ENCODE data around the gene CYBA.
"Not testable (repeated sequence)": the region's sequence is repeated elsewhere in the genome, so short reads cannot be mapped to it uniquely, and the experiment has no call there.

The CYBA gene

GRCh38 chr16:88686062-88686438 is 35.2 kb upstream of the CYBA start:
- no peak for DNase-seq

GRCh38 chr16:88685156-88686061 is 34.6 kb upstream of the CYBA start:
- DNase-seq, result no peak

- DNase-seq, result no peak
These were observed 33.8 kb upstream of the CYBA start for GRCh38 chr16:88684569-88685155.

GRCh38 chr16:88681709-88682451 is 31.0 kb upstream of the CYBA start:
- no peak for DNase-seq

GRCh38 chr16:88681084-88681680 is 30.3 kb upstream of the CYBA start:
- no peak for DNase-seq

- DNase-seq, result no peak
These were observed 29.8 kb upstream of the CYBA start for GRCh38 chr16:88680554-88681083.

GRCh38 chr16:88678224-88678979 is 27.5 kb upstream of the CYBA start:
- no peak for DNase-seq

GRCh38 chr16:88677721-88678120 is 26.9 kb upstream of the CYBA start:
- no peak for DNase-seq

- DNase-seq, result no peak
These were observed 25.8 kb upstream of the CYBA start for GRCh38 chr16:88676502-88677242.

- no peak for DNase-seq
These were observed 23.0 kb upstream of the CYBA start for GRCh38 chr16:88673716-88674379.

GRCh38 chr16:88672776-88673175 is 21.9 kb upstream of the CYBA start:
- no peak for DNase-seq

- DNase-seq, result no peak
These were observed 21.0 kb upstream of the CYBA start for GRCh38 chr16:88671806-88672205.

- DNase-seq, result no peak
These were observed 19.1 kb upstream of the CYBA start for GRCh38 chr16:88669980-88670379.

GRCh38 chr16:88669493-88669892 is 18.6 kb upstream of the CYBA start:
- not testable (repeated sequence) for DNase-seq

GRCh38 chr16:88667461-88667860 is 16.6 kb upstream of the CYBA start:
- no peak for DNase-seq

- DNase-seq, result no peak
These were observed 14.7 kb upstream of the CYBA start for GRCh38 chr16:88665570-88665969.

GRCh38 chr16:88665148-88665547 is 14.3 kb upstream of the CYBA start:
- no peak for DNase-seq

- peak; percentile 83 for DNase-seq
These were observed 12.2 kb upstream of the CYBA start, which contains the start of gene MVD for GRCh38 chr16:88662843-88663606. TSS of gene MVD (minus strand) at chr16:88663091. CDS start at chr16:88663080, 11 bp downstream.

- DNase-seq, result no peak
These were observed 11.5 kb upstream of the CYBA start for GRCh38 chr16:88662222-88662842.

- no peak for DNase-seq
These were observed 10.6 kb upstream of the CYBA start for GRCh38 chr16:88661468-88661867.
